ENCODE measurements around the gene EXTL2. TPM values are rescaled to one million over a fixed set of nuclear protein-coding genes. Genes with fewer than 3 reads are reported as not detected.

The EXTL2 gene
- total and polyA plus RNA-seq, 9 of the 15 experiments (the other 6 are each of a cell fraction or from before 2014, with no cell fraction given), result 8.5 to 40.7 (median 26.0) TPM

GRCh38 chr1:100895540-100896480, 1.2 kb upstream of the EXTL2 start, which contains the start of gene SLC30A7 (continued):
- no peak for TF ChIP-seq BACH1 (tag; IDR thresholded peaks at IDR 0.05)
- TF ChIP-seq POLR2AphosphoS5 (IDR thresholded peaks at IDR 0.05; ENCODE audit: control insufficient read depth, insufficient read depth, low read depth, low read length), result peak; percentile 88
- peak in 1 of 3 experiments; percentile 49; a peak in 2 of 6 replicates for TF ChIP-seq ZBTB11 (CRISPR knock-in tag; IDR thresholded peaks at IDR 0.05)
- peak in 1 of 2 experiments; percentile 65 for TF ChIP-seq MAZ (CRISPR knock-in tag; conservative IDR thresholded peaks at IDR 0.05 in 1 of 2, IDR thresholded peaks at IDR 0.05 in 1 of 2)
- TF ChIP-seq BHLHE40 (IDR thresholded peaks at IDR 0.05; ENCODE audit: low read length), result 0 out of 2 replicates have a peak, but pooled peaks have one; percentile 3
- no peak for TF ChIP-seq XRCC5 (IDR thresholded peaks at IDR 0.05; ENCODE audit: low read depth, low read length)
- TF ChIP-seq TCFL5 (CRISPR knock-in tag; conservative IDR thresholded peaks at IDR 0.05), result no peak
- 0 out of 2 replicates have a peak, but pooled peaks have one; percentile 24 for TF ChIP-seq MTA3 (IDR thresholded peaks at IDR 0.05; ENCODE audit: borderline replicate concordance)
- no peak for TF ChIP-seq SNAPC5 (CRISPR knock-in tag; IDR thresholded peaks at IDR 0.05)
- TF ChIP-seq PHB (CRISPR knock-in tag; IDR thresholded peaks at IDR 0.05), result no peak
- TF ChIP-seq SMAD4 (CRISPR knock-in tag; conservative IDR thresholded peaks at IDR 0.05), result peak; percentile 70
- TF ChIP-seq C11orf30 (IDR thresholded peaks at IDR 0.05; ENCODE audit: low read depth), result 0 out of 2 replicates have a peak, but pooled peaks have one; percentile 8
- peak; percentile 24; the same call in 1 of the 2 replicates for TF ChIP-seq CBX1 (IDR thresholded peaks at IDR 0.05; ENCODE audit: low read depth)
- no peak for TF ChIP-seq ELK1 (CRISPR knock-in tag; IDR thresholded peaks at IDR 0.05)
- peak; percentile 85 for TF ChIP-seq POLR2A (conservative IDR thresholded peaks at IDR 0.05)
- TF ChIP-seq RBM22 (IDR thresholded peaks at IDR 0.05; ENCODE audit: low read depth, low read length, poor library complexity, severe bottlenecking), result no peak
- no peak for TF ChIP-seq TSC22D4 (tag; IDR thresholded peaks at IDR 0.05)
- TF ChIP-seq ARID3A (IDR thresholded peaks at IDR 0.05; ENCODE audit: borderline replicate concordance, low read depth, low read length), result no peak
- peak; percentile 63 for TF ChIP-seq PKNOX1 (IDR thresholded peaks at IDR 0.05)
